ENCODE data around the gene HUWE1. TPM values are rescaled to one million over a fixed set of nuclear protein-coding genes. Genes with fewer than 3 reads are reported as not detected.
"Not testable (repeated sequence)": the region's sequence is repeated elsewhere in the genome, so short reads cannot be mapped to it uniquely, and the experiment has no call there.

HUWE1 gene
- total RNA-seq, 3 donors from 2014 or later (not counting 1 experiment from before 2014, with no cell fraction given), result 187 to 241 (median 218) TPM

DNA sequence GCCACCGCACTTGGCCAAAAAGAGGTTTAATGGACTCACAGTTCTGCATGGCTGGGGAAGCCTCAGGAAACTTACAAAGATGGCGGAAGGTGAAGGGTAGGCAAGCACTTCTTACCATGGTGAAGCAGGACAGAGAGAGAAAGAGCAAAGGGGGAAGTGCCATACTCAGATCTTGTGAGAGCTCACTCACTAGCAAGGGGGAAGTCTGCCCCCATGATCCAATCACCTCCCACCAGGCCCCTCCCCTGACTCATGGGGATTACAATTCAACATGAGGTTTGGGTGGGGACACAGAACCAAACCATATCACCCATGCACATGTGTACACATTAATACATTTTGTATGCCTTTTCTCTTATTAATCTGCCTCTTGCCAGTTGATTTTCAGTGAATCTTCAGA lies 175.2 kb downstream of the HUWE1 start:
- TF ChIP-seq, protein P1, sequence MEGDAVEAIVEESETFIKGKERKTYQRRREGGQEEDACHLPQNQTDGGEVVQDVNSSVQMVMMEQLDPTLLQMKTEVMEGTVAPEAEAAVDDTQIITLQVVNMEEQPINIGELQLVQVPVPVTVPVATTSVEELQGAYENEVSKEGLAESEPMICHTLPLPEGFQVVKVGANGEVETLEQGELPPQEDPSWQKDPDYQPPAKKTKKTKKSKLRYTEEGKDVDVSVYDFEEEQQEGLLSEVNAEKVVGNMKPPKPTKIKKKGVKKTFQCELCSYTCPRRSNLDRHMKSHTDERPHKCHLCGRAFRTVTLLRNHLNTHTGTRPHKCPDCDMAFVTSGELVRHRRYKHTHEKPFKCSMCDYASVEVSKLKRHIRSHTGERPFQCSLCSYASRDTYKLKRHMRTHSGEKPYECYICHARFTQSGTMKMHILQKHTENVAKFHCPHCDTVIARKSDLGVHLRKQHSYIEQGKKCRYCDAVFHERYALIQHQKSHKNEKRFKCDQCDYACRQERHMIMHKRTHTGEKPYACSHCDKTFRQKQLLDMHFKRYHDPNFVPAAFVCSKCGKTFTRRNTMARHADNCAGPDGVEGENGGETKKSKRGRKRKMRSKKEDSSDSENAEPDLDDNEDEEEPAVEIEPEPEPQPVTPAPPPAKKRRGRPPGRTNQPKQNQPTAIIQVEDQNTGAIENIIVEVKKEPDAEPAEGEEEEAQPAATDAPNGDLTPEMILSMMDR (IDR thresholded peaks at IDR 0.05), result no peak
- H3K4me3 Mint-ChIP-seq, result no peak overlapping the region
- H3K36me3 Mint-ChIP-seq, result no peaks in the 10 kb centered on the region
- H3K4me1 ChIP-seq (ENCODE audit: control insufficient read depth, insufficient read depth, low read length), result no peaks in the 10 kb centered on the region
- intact Hi-C loops (cut with micrococcal nuclease), result no loop called here
- no peaks in the 10 kb centered on the region for H3K9me3 ChIP-seq (ENCODE audit: control insufficient read depth, insufficient read depth, low read length)
- H3K4me1 Mint-ChIP-seq, result no peaks in the 10 kb centered on the region
- no peak for DNase-seq
- 100% methylated on average over 1 of the region's 2 CpGs for WGBS (ENCODE audit: insufficient coverage)
- no peak for ATAC-seq
- H3K4me3 ChIP-seq (ENCODE audit: low read length), result no peak overlapping the region
- H3K27ac Mint-ChIP-seq, result no peak overlapping the region
- no peak overlapping the region for H3K27ac ChIP-seq (ENCODE audit: low read length)
- H3K27me3 Mint-ChIP-seq (ENCODE audit: low read depth in 2 of 2), result peaks cover 5 to 13% of the 10 kb centered on the region in 2 donors
- H3K9me3 Mint-ChIP-seq, result no peaks in the 10 kb centered on the region
- H3K36me3 ChIP-seq (ENCODE audit: control insufficient read depth, insufficient read depth, low read length), result no peaks in the 10 kb centered on the region
- H3K27me3 ChIP-seq (ENCODE audit: control insufficient read depth, insufficient read depth, low read length), result no peaks in the 10 kb centered on the region

DNA sequence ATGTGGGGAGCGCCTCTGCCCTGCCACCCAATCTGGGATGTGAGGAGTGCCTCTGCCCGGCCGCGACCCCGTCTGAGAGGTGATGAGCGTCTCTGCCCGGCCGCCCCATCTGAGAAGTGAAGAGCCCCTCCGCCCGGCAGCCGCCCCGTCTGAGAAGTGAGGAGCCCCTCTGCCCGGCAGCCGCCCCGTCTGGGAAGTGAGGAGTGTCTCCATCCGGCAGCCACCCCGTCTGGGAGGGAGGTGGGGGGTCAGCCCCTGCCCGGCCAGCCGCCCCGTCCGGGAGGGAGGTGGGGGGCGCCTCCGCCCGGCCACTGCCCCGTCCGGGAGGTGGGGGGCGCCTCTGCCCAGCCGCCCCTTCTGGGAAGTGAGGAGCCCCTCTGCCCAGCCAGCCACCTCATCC lies 182.5 kb downstream of the HUWE1 start:
- H3K9me3 Mint-ChIP-seq; H3K4me1 ChIP-seq (ENCODE audit: control insufficient read depth, insufficient read depth, low read length); H3K27ac Mint-ChIP-seq; H3K27ac ChIP-seq (ENCODE audit: low read length); H3K4me3 Mint-ChIP-seq; intact Hi-C loops (cut with micrococcal nuclease); H3K4me3 ChIP-seq (ENCODE audit: low read length); H3K9me3 ChIP-seq (ENCODE audit: control insufficient read depth, insufficient read depth, low read length); H3K27me3 Mint-ChIP-seq (ENCODE audit: low read depth in 2 of 2); H3K4me1 Mint-ChIP-seq; H3K36me3 ChIP-seq (ENCODE audit: control insufficient read depth, insufficient read depth, low read length); H3K36me3 Mint-ChIP-seq; DNase-seq; ATAC-seq; H3K27me3 ChIP-seq (ENCODE audit: control insufficient read depth, insufficient read depth, low read length): not testable (repeated sequence)
- 97% methylated on average over 9 of the region's 28 CpGs for WGBS (ENCODE audit: insufficient coverage)

DNA sequence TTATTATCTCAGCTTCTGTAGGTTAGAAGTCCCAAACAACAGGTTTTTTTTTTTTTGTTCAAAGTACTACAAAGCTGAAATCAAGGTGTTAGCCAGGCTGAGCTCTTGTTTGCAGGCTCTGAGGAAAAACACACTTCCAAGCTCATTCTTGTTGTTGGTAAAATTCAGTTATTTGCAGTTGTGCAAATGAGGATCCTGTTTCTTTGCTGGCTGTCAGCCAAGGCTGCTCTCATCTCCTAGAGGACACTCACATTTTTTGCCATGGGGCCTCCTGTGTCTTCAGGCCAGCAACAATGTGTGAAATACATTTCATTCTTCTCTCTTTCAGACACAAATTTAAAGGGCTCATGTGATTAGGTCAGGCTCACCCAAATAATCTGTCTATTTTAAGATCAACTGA lies 192.1 kb downstream of the HUWE1 start:
- intact Hi-C loops (cut with micrococcal nuclease), result no loop called here
- H3K36me3 Mint-ChIP-seq, result no peaks in the 10 kb centered on the region
- no peak for ATAC-seq
- no peaks in the 10 kb centered on the region for H3K9me3 Mint-ChIP-seq
- Histone ChIP-seq H3K36me3 (ENCODE audit: control insufficient read depth, insufficient read depth, low read length) (no peaks in the 10 kb centered on the region), H3K27ac (ENCODE audit: low read length) (no peak overlapping the region), H3K27me3 (ENCODE audit: control insufficient read depth, insufficient read depth, low read length) (no peaks in the 10 kb centered on the region), H3K4me3 (ENCODE audit: low read length) (no peak overlapping the region), H3K4me1 (ENCODE audit: control insufficient read depth, insufficient read depth, low read length) (no peaks in the 10 kb centered on the region), H3K9me3 (ENCODE audit: control insufficient read depth, insufficient read depth, low read length) (no peaks in the 10 kb centered on the region)
- H3K27me3 Mint-ChIP-seq (ENCODE audit: low read depth in 2 of 2), result peaks cover 0 to 21% of the 10 kb centered on the region in 2 donors
- no peak for DNase-seq
- TF ChIP-seq, protein P1 (IDR thresholded peaks at IDR 0.05), result no peak
- H3K4me3 Mint-ChIP-seq, result no peak overlapping the region
- no peak overlapping the region for H3K27ac Mint-ChIP-seq
- H3K4me1 Mint-ChIP-seq, result no peaks in the 10 kb centered on the region

DNA sequence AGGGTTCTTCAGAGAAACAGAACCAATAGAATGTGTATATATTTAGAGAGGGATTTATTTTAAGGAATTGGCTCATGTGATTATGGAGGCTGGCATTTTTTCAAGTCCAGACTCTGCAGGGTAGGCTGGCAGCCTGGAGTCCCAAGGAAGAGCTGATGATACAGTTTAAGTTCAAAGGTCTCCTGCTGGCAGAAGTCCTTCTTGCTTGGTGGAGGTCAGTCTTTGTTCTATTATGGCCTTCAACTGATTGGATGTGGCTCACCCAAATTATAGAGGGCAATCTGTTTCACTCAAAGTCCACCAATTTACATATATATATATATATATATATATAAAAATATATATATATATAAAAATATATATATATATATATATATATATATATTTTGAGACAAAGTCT lies 200.2 kb downstream of the HUWE1 start:
- no peaks in the 10 kb centered on the region for H3K36me3 Mint-ChIP-seq
- intact Hi-C loops (cut with micrococcal nuclease), result no loop called here
- Histone ChIP-seq H3K36me3 (ENCODE audit: control insufficient read depth, insufficient read depth, low read length) (no peaks in the 10 kb centered on the region), H3K27me3 (ENCODE audit: control insufficient read depth, insufficient read depth, low read length) (no peaks in the 10 kb centered on the region), H3K4me1 (ENCODE audit: control insufficient read depth, insufficient read depth, low read length) (no peaks in the 10 kb centered on the region), H3K27ac (ENCODE audit: low read length) (no peak overlapping the region), H3K9me3 (ENCODE audit: control insufficient read depth, insufficient read depth, low read length) (no peaks in the 10 kb centered on the region), H3K4me3 (ENCODE audit: low read length) (no peak overlapping the region)
- no peak overlapping the region for H3K4me3 Mint-ChIP-seq
- no peaks in the 10 kb centered on the region for H3K4me1 Mint-ChIP-seq
- TF ChIP-seq, protein P1 (IDR thresholded peaks at IDR 0.05), result no peak
- H3K27me3 Mint-ChIP-seq (ENCODE audit: low read depth in 2 of 2), result peaks cover 0 to 13% of the 10 kb centered on the region in 2 donors
- H3K9me3 Mint-ChIP-seq, result no peaks in the 10 kb centered on the region
- no peak overlapping the region for H3K27ac Mint-ChIP-seq
- no peak for DNase-seq
- no peak for ATAC-seq

Measured in natural killer cell (primary cell).